ENCODE measurements around the gene THBS2. TPM values are rescaled to one million over a fixed set of nuclear protein-coding genes. Genes with fewer than 3 reads are reported as not detected.

THBS2 gene
- total RNA-seq, 4 donors from 2014 or later: 3.6 to 7.7 (median 4.8) TPM

GRCh38 chr6:169194737-169195136 lies 58.9 kb downstream of the THBS2 start:
- no peak for ATAC-seq
- no peak overlapping the region for H3K4me3 ChIP-seq
- no peaks in the 10 kb centered on the region for H3K4me1 ChIP-seq
- in situ Hi-C loops (cut with MboI; ENCODE audit: low sequenced_read_pairs in 4 of 4): no loop called here
- DNase-seq: no peak
- no peak overlapping the region for H3K27ac ChIP-seq
- no peaks in the 10 kb centered on the region for H3K27me3 ChIP-seq
- no peaks in the 10 kb centered on the region for H3K9me3 ChIP-seq
- intact Hi-C loops (cut with DNase I; ENCODE audit: low total_unique reads): no loop called here
- H3K36me3 ChIP-seq: no peaks in the 10 kb centered on the region
- TF ChIP-seq POLR2A (IDR thresholded peaks at IDR 0.05) (no peak), CTCF (IDR thresholded peaks at IDR 0.05 in 4 of 5, conservative IDR thresholded peaks at IDR 0.05 in 1 of 5) (no peak)

- TF ChIP-seq CTCF (IDR thresholded peaks at IDR 0.05 in 4 of 5, conservative IDR thresholded peaks at IDR 0.05 in 1 of 5) (no peak), POLR2A (IDR thresholded peaks at IDR 0.05) (no peak)
- intact Hi-C loops (cut with DNase I; ENCODE audit: low total_unique reads): no loop called here
Observed at GRCh38 chr6:169190970-169191369, 62.7 kb downstream of the THBS2 start.

GRCh38 chr6:169190144-169190584 lies 63.5 kb downstream of the THBS2 start:
- no peaks in the 10 kb centered on the region for H3K36me3 ChIP-seq
- H3K4me1 ChIP-seq: no peaks in the 10 kb centered on the region
- TF ChIP-seq CTCF (IDR thresholded peaks at IDR 0.05 in 4 of 5, conservative IDR thresholded peaks at IDR 0.05 in 1 of 5) (no peak), POLR2A (IDR thresholded peaks at IDR 0.05) (no peak)
- in situ Hi-C loops (cut with MboI; ENCODE audit: low sequenced_read_pairs in 4 of 4): no loop called here
- peak in 1 of 2 donors; percentile 55 for DNase-seq
- peak overlapping the region; percentile 14 to 41 (median 36) for H3K27ac ChIP-seq
- intact Hi-C loops (cut with DNase I; ENCODE audit: low total_unique reads): no loop called here
- no peaks in the 10 kb centered on the region for H3K27me3 ChIP-seq
- H3K4me3 ChIP-seq: no peak overlapping the region
- no peaks in the 10 kb centered on the region for H3K9me3 ChIP-seq
- ATAC-seq: peak in 1 of 2 donors; percentile 64

More at GRCh38 chr6:169190970-169191369, 62.7 kb downstream of the THBS2 start:
- H3K27ac ChIP-seq: peak overlapping the region in 1 of 4 donors; percentile 31
- H3K4me1 ChIP-seq: no peaks in the 10 kb centered on the region
- no peak overlapping the region for H3K4me3 ChIP-seq
- no peaks in the 10 kb centered on the region for H3K27me3 ChIP-seq
- in situ Hi-C loops (cut with MboI; ENCODE audit: low sequenced_read_pairs in 4 of 4): no loop called here
- H3K36me3 ChIP-seq: no peaks in the 10 kb centered on the region
- no peak for ATAC-seq
- no peaks in the 10 kb centered on the region for H3K9me3 ChIP-seq
- no peak for DNase-seq

- H3K27ac ChIP-seq: peak overlapping the region; percentile 14 to 41 (median 36)
- H3K27me3 ChIP-seq: no peaks in the 10 kb centered on the region
- intact Hi-C loops (cut with DNase I; ENCODE audit: low total_unique reads) (no loop called here), in situ Hi-C loops (cut with MboI; ENCODE audit: low sequenced_read_pairs in 4 of 4) (no loop called here)
- DNase-seq (no peak), ATAC-seq (no peak)
- no peaks in the 10 kb centered on the region for H3K9me3 ChIP-seq
- TF ChIP-seq POLR2A (IDR thresholded peaks at IDR 0.05) (no peak), CTCF (IDR thresholded peaks at IDR 0.05 in 4 of 5, conservative IDR thresholded peaks at IDR 0.05 in 1 of 5) (no peak)
- H3K4me3 ChIP-seq: no peak overlapping the region
- no peaks in the 10 kb centered on the region for H3K36me3 ChIP-seq
- H3K4me1 ChIP-seq: no peaks in the 10 kb centered on the region
Observed at GRCh38 chr6:169189686-169190085, 64.0 kb downstream of the THBS2 start.

- H3K27me3 ChIP-seq: no peaks in the 10 kb centered on the region
- H3K36me3 ChIP-seq: no peaks in the 10 kb centered on the region
- H3K4me3 ChIP-seq: no peak overlapping the region
- H3K27ac ChIP-seq: no peak overlapping the region
- TF ChIP-seq POLR2A (IDR thresholded peaks at IDR 0.05) (no peak), CTCF (IDR thresholded peaks at IDR 0.05 in 4 of 5, conservative IDR thresholded peaks at IDR 0.05 in 1 of 5) (no peak)
- ATAC-seq (no peak), DNase-seq (no peak)
- in situ Hi-C loops (cut with MboI; ENCODE audit: low sequenced_read_pairs in 4 of 4): no loop called here
- H3K9me3 ChIP-seq: no peaks in the 10 kb centered on the region
- H3K4me1 ChIP-seq: no peaks in the 10 kb centered on the region
- intact Hi-C loops (cut with DNase I; ENCODE audit: low total_unique reads): no loop called here
Observed at GRCh38 chr6:169189182-169189581, 64.5 kb downstream of the THBS2 start.
